ENCODE results near the gene ASTE1.
"Not testable (repeated sequence)": the region's sequence is repeated elsewhere in the genome, so short reads cannot be mapped to it uniquely, and the experiment has no call there.

The ASTE1 gene

DNA sequence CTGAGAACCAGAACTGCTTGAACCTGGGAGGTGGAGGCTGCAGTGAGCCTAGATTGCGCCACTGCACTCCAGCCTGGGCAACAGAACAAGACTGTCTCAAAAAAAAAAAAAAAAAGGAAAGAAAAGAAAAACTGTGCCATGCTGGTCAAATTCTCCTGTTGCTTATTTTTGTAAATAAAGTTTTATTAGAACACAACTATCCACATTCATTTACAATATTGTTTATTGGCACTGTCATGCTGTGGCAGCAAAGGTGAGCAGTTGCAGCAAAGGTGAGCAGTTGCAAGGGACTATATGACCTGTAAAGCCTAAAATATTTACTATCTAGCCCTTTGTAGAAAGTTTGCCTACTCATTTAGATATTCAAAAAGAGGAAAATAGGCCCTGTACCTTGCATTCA is 18.3 kb downstream of the ASTE1 start:
- no peak for DNase-seq (ENCODE audit: low read depth in 2 of 2)

DNA sequence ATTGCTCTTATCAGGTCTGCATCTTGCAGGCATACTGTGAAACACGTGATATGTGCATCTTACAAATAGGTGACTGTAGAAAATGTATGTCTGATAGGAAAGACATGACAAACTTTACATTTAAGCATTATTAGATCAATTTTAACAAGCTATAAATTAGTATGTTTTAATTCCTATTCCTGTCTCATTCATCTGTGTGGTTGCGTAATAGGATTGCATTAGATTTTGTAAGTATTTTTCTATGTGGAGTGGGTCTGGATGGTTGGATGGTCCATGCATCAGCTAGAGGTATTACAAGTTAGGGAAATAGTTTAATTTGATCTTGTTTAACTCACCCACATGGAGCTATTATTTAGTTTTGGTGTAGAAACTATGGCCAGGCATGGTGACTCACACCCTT is 18.8 kb downstream of the ASTE1 start:
- DNase-seq (ENCODE audit: low read depth in 2 of 2): no peak

DNA sequence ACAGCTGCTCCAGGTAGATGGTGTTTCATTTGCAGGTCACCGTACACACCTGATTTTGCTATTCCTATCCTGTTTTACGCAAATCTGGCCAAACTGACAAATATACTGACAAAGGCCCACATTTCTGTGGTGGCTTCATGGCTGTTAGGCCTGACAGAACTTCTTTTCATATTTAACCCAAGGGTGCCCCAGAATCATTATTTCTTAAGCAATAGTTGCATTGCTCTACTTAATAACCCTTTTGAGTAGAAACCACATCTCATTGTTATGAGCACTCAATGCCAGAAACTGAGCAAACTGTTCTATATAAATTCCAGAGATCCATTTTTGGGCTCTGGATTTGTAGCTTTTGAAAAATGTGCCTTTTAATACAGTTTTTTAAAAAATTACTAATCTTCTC is 19.4 kb downstream of the ASTE1 start:
- no peak for DNase-seq (ENCODE audit: low read depth in 2 of 2)

DNA sequence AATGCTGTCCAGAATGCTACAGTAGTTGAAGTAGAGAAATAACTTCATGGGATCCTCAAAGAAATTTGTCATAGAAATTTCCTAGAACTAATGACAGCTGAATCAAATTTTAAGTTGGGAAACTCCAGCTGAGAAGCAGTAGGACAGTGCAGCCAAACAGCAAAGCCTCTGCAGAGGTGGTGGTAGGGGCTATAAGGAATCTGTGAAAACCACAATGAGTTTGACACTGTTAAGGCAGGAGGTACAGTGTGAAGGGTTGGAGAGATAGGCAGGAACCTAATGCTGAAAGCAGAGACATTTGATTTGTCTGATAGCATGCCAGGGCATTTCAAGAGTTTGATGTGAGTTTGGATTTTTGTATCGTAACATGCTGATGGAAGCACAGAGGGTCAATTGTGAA is 22.0 kb downstream of the ASTE1 start:
- no peak for DNase-seq (ENCODE audit: low read depth in 2 of 2)

DNA sequence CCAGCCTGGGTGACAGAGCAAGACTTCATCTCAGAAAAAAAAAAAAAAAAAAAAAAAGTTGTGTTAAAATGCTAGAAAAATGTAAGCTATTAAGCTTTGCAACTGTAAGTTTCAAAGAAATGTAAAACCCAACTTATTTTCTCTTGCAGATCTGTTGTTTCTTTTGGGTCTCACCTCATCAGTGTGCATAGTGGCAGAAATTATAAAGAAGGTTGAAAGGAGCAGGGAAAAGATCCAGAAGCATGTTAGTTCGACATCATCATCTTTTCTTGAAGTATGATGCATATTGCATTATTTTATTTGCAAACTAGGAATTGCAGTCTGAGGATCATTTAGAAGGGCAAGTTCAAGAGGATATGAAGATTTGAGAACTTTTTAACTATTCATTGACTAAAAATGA is 25.6 kb downstream of the ASTE1 start:
- no peak for DNase-seq (ENCODE audit: low read depth in 2 of 2)

DNA sequence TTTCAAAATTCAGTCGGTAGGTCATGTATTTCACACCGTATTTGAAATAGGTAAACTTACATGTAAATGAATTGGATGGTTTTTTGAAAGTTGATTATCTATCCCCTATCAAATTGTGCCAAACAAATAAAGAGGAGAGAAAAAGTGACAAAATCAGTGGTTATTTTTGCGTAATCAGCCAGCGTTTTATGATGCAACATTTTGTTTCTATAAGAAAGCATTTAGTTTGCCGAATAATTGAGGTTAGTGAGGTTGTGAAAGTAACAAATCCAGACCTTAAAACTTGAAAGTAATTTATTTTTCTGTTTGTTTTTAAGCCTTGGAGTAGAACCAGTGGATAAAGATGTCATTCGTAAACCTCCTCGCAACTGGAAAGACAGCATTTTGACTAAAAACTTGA is 29.3 kb downstream of the ASTE1 start:
- DNase-seq (ENCODE audit: low read depth in 2 of 2): no peak

DNA sequence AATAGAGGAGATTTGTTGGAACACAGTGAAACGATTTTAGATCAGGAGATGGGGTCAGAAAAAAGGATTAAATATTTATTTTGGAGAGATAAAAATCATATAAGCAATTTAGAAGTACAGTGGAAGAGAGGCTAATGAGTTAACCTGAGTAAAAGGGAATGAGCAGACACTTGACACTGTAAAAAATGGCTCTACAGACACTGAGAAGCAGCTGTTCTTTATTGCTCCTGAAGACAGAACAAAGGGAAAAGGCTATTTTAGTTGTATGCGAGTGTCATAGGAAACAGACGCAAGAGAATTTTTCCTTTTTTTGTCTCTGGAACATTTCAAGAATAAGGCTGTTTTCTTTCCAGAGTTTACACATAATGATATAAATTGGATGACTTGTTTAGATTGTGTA is 34.3 kb downstream of the ASTE1 start:
- DNase-seq (ENCODE audit: low read depth in 2 of 2): no peak

DNA sequence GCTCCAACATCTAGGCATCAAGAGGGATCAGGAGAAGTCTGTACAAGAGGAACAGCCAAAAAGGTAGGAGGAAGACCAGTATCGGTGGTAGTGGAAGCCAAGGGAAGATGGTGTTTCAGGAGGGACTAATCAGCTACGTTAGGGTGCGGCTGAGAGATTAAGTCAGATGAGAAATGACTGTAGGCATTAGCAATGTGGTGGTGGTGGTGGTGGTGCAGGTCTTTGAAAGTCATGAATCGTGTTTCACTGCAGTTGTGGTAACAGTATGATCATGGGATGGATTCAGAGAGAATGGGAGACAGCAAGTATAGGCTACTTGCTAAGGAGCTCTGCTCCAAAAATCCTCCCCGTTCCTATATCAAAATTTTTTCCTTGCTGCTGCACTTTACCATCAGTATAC is 35.5 kb downstream of the ASTE1 start:
- no peak for DNase-seq (ENCODE audit: low read depth in 2 of 2)

DNA sequence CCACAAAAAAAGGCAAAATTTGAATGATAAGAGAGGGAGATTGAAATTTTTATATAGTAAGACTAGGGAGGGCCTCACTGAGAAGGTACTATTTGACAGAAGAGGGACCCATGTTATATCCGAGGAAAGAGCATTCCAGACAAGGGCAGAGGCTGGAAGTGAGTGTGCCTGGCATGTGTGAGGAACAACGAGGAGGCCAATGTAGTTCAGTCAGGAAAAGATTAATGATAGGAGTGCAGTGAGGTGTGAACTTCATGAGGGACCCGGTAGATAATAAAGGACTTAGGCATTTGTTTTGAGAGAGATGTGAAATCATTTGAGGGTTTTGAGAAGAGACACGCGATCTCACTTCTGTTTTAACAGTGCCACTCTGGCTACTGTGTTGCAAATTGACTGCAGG is 36.3 kb downstream of the ASTE1 start:
- DNase-seq (ENCODE audit: low read depth in 2 of 2): no peak

DNA sequence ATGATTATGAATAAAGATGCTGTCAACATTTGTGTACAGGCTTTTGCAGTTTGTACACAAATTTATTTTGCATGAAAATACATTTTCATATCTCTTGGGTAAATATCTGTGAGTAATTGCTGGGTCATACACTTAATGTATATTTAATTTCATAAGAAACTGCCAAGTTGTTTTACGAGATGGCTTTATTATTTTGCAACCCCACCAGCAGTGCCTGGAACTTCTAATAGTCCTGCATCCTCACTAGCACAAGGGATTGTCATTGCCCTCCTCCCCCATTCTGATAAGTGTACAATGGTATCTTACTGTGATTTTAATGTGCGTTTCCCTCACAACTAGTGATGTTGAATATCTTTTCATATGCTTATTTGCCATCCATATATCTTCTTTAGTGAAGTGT is 45.2 kb downstream of the ASTE1 start:
- DNase-seq (ENCODE audit: low read depth in 2 of 2): no peak

DNA sequence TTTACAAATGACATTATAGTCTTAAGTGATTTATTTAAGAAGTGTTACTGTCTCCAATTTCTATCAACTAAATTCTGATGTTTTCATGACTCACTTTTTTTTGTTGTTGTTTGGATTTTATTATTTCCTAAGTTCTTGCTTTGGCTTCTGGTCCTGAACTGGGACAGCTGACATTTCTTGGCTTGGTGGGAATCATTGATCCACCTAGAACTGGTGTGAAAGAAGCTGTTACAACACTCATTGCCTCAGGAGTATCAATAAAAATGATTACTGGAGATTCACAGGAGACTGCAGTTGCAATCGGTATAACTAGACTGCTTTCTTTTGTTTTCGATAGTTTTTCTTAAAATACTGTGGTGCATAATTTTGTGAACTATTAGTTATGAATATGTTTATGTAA is 47.5 kb downstream of the ASTE1 start:
- no peak for DNase-seq (ENCODE audit: low read depth in 2 of 2)

DNA sequence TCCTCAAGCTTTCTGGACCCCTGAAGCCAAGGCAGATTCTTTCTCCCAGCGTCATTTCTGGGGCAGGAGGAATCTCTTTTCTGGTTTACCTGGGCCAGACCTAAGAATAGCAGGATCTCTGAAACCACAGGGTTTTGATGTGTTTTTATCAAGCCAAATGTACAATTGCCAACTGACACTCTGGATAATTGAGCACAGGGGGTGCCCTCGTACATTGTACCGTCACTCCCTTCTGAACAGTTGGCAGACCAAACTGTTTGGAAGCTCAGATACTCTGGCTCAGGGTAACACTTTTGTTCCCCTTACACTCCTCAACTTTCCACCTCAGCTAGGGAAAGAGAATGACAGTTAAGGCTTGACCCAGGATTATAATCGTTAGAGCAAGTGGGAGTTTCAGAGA is 49.9 kb downstream of the ASTE1 start:
- DNase-seq (ENCODE audit: low read depth in 2 of 2): no peak

DNA sequence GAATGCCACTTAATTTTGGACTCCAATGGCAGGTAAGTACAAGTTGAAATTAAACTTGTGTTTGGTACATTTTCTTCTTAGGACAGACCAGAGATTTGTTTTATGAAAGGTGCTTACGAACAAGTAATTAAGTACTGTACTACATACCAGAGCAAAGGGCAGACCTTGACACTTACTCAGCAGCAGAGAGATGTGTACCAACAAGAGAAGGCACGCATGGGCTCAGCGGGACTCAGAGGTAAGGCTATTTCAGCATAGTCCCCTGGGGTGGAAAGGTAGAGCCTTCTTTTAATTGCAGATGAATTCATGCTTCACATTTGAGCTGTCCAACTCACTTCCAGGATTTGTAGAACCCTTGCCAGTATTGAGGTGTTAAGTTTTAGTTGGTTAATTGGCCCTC is 51.4 kb downstream of the ASTE1 start:
- no peak for DNase-seq (ENCODE audit: low read depth in 2 of 2)

DNA sequence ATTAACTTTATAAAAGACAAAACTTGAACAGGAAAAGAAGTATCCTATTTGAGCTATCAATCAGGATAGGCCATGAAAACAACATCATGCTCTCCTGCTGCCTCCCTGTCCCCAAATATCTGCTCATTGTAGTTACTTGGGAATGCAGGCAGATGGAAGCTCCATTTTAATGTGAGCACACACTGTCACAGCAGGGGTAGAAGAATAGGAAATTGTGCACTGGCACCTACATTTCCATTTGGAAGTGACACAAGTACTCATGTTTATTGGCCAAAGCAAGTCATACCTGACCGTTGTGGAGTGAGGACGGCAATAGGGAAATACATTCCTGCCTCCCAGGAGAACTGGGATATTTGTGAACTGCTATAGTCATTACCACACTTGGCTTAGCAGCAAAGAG is 52.4 kb downstream of the ASTE1 start:
- no peak for DNase-seq (ENCODE audit: low read depth in 2 of 2)

DNA sequence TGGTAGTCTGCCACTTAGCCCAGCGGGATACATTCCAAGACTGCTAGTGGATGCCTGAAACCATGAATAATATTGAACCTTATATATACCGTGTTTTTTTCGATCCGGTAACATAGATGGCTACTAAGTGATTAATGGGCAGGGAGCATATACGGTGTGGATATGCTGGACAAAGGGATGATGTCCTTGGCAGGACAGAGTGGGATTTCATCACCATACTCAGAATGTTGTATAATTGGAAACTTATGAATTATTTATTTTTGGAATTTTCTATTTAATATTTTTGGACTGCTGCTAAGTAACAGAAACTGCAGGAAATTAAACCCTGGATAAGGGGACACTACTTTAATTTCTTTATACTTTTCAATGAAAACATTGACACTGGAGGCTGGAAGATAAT is 53.2 kb downstream of the ASTE1 start:
- no peak for DNase-seq (ENCODE audit: low read depth in 2 of 2)

DNA sequence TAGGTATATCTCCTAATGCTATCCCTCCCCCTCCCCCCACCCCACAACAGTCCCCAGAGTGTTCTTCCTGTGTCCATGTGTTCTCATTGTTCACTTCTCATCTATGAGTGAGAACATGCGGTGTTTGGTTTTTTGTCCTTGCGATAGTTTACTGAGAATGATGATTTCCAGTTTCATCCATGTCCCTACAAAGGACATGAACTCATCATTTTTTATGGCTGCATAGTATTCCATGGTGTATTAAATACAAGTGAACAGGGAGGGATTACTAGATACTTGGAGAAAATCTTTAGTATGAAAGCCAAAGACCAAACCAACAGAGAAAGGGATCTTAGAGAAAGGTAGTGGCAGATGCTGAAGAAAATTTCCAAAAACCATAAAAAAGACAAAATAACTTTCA is 54.0 kb downstream of the ASTE1 start:
- not testable (repeated sequence) for DNase-seq (ENCODE audit: low read depth in 2 of 2)

DNA sequence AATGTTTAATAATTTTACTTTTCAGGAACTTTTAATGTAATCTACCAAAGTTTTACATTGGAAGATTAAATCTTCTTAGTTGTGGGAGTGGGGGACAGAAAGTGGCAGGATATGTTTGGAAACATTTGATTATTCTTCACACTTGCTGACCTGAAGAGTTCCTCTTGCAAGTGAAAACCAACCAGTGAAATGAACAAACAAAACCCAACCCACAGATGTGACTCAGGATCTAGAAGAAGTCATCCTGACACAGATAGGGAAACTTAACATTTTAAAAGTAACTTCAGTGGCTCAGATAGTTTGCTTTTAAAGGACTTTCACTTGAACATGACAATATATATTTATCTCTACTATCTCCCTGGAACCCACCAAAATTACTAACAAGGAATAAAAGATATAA is 55.4 kb downstream of the ASTE1 start:
- no peak for DNase-seq (ENCODE audit: low read depth in 2 of 2)

DNA sequence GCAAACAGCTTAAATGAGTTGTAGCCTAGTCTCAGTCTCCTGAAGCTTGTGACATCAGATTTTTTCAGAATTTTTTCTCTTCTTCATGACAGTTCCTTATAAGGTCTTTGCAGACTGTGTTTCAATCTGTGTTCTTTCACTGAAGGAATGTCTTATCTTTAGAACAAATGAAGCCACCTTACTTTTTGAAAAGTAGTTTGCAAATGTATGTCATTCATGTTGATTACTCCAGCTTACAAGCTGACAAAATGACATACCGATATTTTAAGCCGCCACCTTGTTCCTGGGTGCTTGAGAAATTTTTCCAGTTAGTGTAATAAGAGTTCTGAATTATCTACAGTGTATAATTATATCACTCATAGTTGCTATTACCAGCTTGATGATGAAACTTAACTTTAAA is 57.0 kb downstream of the ASTE1 start:
- no peak for DNase-seq (ENCODE audit: low read depth in 2 of 2)

DNA sequence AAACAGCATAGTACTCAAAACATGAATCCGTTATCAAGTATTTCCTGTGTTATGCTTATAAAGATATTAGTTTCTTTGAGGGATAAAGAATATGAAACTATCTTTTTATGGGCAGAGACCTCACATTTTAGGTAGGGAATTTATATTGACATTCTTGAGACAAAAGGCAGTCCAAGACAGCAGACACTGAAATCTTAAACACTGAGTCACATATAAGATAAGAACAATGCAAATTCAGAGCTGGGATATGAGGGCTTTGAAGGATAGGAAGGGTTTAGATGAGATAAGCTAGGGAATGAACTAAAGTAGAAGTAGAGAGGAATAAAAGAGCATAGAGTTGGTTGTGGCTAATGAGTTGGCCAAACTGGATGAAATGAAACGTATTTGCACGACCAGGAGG is 58.4 kb downstream of the ASTE1 start:
- DNase-seq (ENCODE audit: low read depth in 2 of 2): no peak

DNA sequence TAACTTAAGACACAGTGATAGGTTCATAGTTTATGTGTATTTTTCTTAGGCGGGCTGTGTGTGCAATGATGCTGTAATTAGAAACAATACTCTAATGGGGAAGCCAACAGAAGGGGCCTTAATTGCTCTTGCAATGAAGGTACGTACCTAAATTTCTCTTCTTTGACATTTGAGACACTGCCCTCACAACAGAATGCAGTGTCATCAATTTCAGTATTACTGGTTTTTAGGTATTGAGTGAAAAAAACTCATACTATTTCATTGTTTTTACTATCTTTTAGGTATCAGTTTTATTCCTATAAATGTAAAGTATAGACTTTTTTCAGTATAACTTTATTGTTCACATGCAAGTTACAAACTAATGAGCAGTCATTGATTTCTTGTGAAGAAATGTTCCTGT is 59.3 kb downstream of the ASTE1 start:
- DNase-seq (ENCODE audit: low read depth in 2 of 2): no peak

DNA sequence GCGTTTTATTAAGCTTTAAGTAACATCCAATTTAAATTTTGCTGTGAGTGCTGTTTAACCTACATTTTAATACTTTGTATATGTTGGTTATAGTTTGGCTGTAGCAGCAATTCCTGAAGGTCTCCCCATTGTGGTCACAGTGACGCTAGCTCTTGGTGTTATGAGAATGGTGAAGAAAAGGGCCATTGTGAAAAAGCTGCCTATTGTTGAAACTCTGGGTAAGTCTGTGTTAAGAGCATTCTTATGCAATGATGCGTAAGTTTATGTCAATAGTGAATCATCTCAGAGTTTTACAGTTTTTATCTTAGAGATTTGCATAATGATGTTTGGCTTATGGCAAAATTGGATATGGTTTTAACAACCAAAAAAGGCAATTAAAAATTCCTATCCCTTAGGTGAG is 62.7 kb downstream of the ASTE1 start:
- no peak for DNase-seq (ENCODE audit: low read depth in 2 of 2)
